SK-N-SH (cell line): Measurements from ENCODE around the gene MMP26. TPM values are rescaled to one million over a fixed set of nuclear protein-coding genes. Genes with fewer than 3 reads are reported as not detected.

Experiments used
- CTCF ChIA-PET: fragments of 300-600, 350-600 bp; formaldehyde crosslinking; extraction: SDS; loops from one replicate; lab custom pipeline; 2021; lab: Yijun Ruan, JAX
- POLR2A ChIA-PET: fragments of 350-600 bp; sonication (Branson Sonifier 250); formaldehyde crosslinking; extraction: SDS; loops from one replicate; lab custom pipeline; 2020; ENCODE audit warnings: antibody characterized with exemption, inconsistent platforms; lab: Yijun Ruan, JAX
- DNase-seq: peaks from one replicate; pipeline ENCODE4 v3.0.0; 2012
- H2AFZ ChIP-seq: fragments of 200-600 bp; sonication (generic); 2 replicates; pipeline ENCODE4 v1.8.1; 2016; ENCODE audit warnings: antibody characterized with exemption, mild to moderate bottlenecking, low read depth
- H3F3A ChIP-seq: fragments of 200-600 bp; sonication (generic); replicated peaks from 2 replicates; pipeline ENCODE3; 2016; ENCODE audit warnings: antibody characterized with exemption, mild to moderate bottlenecking; ENCODE audit not compliant: insufficient read depth
- H3K27ac ChIP-seq, 2 experiments: fragments of 200-500 bp in 1 of 2; fragments of 200-600 bp in 1 of 2; sonication (Bioruptor generic) in 1 of 2; sonication (generic), shearing (Covaris generic) in 1 of 2; 2 replicates each; pipeline versions ENCODE4 v1.5.1 to v1.6.1; 2014 to 2016; ENCODE audit warnings: low read depth in 2 of 2, inconsistent platforms in 1 of 2, low read length in 1 of 2, mild to moderate bottlenecking in 1 of 2, mixed read lengths in 1 of 2
- H3K27me3 ChIP-seq: fragments of 200-600 bp; sonication (generic), shearing (Covaris generic); 2 replicates; pipeline ENCODE4 v1.6.1; 2016; ENCODE audit warnings: mixed run types; ENCODE audit not compliant: insufficient read depth
- H3K36me3 ChIP-seq, 2 experiments: fragments of 200-500 bp in 1 of 2; fragments of 200-600 bp in 1 of 2; sonication (Bioruptor generic) in 1 of 2; sonication (generic) in 1 of 2; replicated peaks in 1 of 2; 2 replicates each; pipeline versions ENCODE3 to v1.5.1; 2014 to 2016; ENCODE audit warnings: low read length in 1 of 2, mild to moderate bottlenecking in 1 of 2; ENCODE audit not compliant: insufficient read depth in 2 of 2, control insufficient read depth in 1 of 2
- H3K4me1 ChIP-seq, 2 experiments: fragments of 200-500 bp in 1 of 2; fragments of 200-600 bp in 1 of 2; sonication (Bioruptor generic) in 1 of 2; sonication (generic), shearing (Covaris generic) in 1 of 2; 2 replicates each; pipeline versions ENCODE4 v1.5.1 to v1.6.1; 2014 to 2016; ENCODE audit warnings: low read depth in 1 of 2, low read length in 1 of 2, mixed run types in 1 of 2; ENCODE audit not compliant: insufficient read depth in 2 of 2, control insufficient read depth in 1 of 2
- H3K4me2 ChIP-seq: fragments of 200-600 bp; sonication (generic), shearing (Covaris generic); 2 replicates; pipeline ENCODE4 v1.6.1; 2017; ENCODE audit warnings: mixed run types
- H3K4me3 ChIP-seq, 2 experiments: fragments of 200-500 bp in 1 of 2; fragments of 200-600 bp in 1 of 2; sonication (Bioruptor generic) in 1 of 2; sonication (generic), shearing (Covaris generic) in 1 of 2; 2 replicates each; pipeline versions ENCODE4 v1.5.1 to v1.8.1; 2014 to 2016; ENCODE audit warnings: low read depth in 2 of 2, inconsistent platforms in 1 of 2, low read length in 1 of 2, mild to moderate bottlenecking in 1 of 2, mixed read lengths in 1 of 2, moderate library complexity in 1 of 2
- H3K79me2 ChIP-seq: fragments of 200-600 bp; sonication (generic); 2 replicates; pipeline ENCODE4 v1.8.1; 2017; ENCODE audit warnings: mild to moderate bottlenecking; ENCODE audit not compliant: insufficient read depth
- H3K9ac ChIP-seq: fragments of 200-600 bp; sonication (generic); 2 replicates; pipeline ENCODE4 v1.6.1; 2017; ENCODE audit warnings: mixed run types
- H3K9me2 ChIP-seq: fragments of 200-600 bp; sonication (generic); 2 replicates; pipeline ENCODE4 v1.6.1; 2017; ENCODE audit warnings: mixed run types
- H3K9me3 ChIP-seq: fragments of 200-600 bp; sonication (generic); 2 replicates; pipeline ENCODE4 v1.6.1; 2017; ENCODE audit warnings: mixed run types, mild to moderate bottlenecking, moderate library complexity
- H4K20me1 ChIP-seq: fragments of 200-600 bp; sonication (generic); 2 replicates; pipeline ENCODE4 v1.6.1; 2017; ENCODE audit warnings: mild to moderate bottlenecking, mixed run types; ENCODE audit not compliant: insufficient read depth
- ELF1 ChIP-seq: IDR thresholded peaks from 2 replicates; pipeline ENCODE4 v1.4.0; 2012
- FOSL2 ChIP-seq: IDR thresholded peaks from 2 replicates; pipeline ENCODE4 v1.4.0; 2012; ENCODE audit warnings: low read depth, mild to moderate bottlenecking, moderate library complexity, borderline replicate concordance
- FOXJ3 ChIP-seq: sonication (generic); formaldehyde crosslinking; IDR thresholded peaks from 2 replicates; pipeline ENCODE4 v1.5.1; 2020; ENCODE audit warnings: mild to moderate bottlenecking, missing genetic modification reagents
- FOXM1 ChIP-seq: IDR thresholded peaks from 2 replicates; pipeline ENCODE4 v1.4.0; 2012; ENCODE audit warnings: low read depth, mild to moderate bottlenecking
- GABPA ChIP-seq: IDR thresholded peaks from 2 replicates; pipeline ENCODE4 v1.4.0; 2012; ENCODE audit warnings: low read depth, mild to moderate bottlenecking
- MXI1 ChIP-seq: IDR thresholded peaks from 2 replicates; pipeline ENCODE4 v1.6.1; 2012; ENCODE audit warnings: mild to moderate bottlenecking, low read depth, low read length, improper control_type of control experiment
- NRF1 ChIP-seq: IDR thresholded peaks from 2 replicates; pipeline ENCODE4 v1.6.1; 2012; ENCODE audit warnings: low read depth, mild to moderate bottlenecking, low read length
- PBX3 ChIP-seq: IDR thresholded peaks from 2 replicates; pipeline ENCODE4; 2012
- POLR2AphosphoS5 ChIP-seq: IDR thresholded peaks from 2 replicates; pipeline ENCODE4 v1.6.1; 2012; ENCODE audit warnings: low read depth, low read length
- RAD21 ChIP-seq: IDR thresholded peaks from 2 replicates; pipeline ENCODE4 v1.6.1; 2012; ENCODE audit warnings: mild to moderate bottlenecking, low read length
- RCOR1 ChIP-seq: fragments of 150-350 bp; IDR thresholded peaks from 2 replicates; pipeline ENCODE4 v1.6.1; 2017; ENCODE audit warnings: antibody characterized with exemption, low read length
- RFX5 ChIP-seq: IDR thresholded peaks from 2 replicates; pipeline ENCODE4 v1.6.1; 2012; ENCODE audit warnings: mild to moderate bottlenecking, improper control_type of control experiment, low read length
- RXRA ChIP-seq: IDR thresholded peaks from 2 replicates; pipeline ENCODE4 v1.4.0; 2012; ENCODE audit warnings: low read depth, mild to moderate bottlenecking, borderline replicate concordance
- SIN3A ChIP-seq: IDR thresholded peaks from 2 replicates; pipeline ENCODE4 v1.6.1; 2012; ENCODE audit warnings: low read depth, mild to moderate bottlenecking, low read length, moderate library complexity, borderline replicate concordance
- TAF1 ChIP-seq: IDR thresholded peaks from 2 replicates; pipeline ENCODE4 v1.6.1; 2012; ENCODE audit warnings: low read depth, mild to moderate bottlenecking, low read length, moderate library complexity, borderline replicate concordance
- TCF12 ChIP-seq: IDR thresholded peaks from 2 replicates; pipeline ENCODE4 v1.4.0; 2012
- TEAD4 ChIP-seq: IDR thresholded peaks from 2 replicates; pipeline ENCODE4 v1.4.0; 2012; ENCODE audit warnings: mild to moderate bottlenecking, borderline replicate concordance; ENCODE audit not compliant: insufficient read depth
- YY1 ChIP-seq: IDR thresholded peaks from 2 replicates; pipeline ENCODE4 v1.4.0; 2012; ENCODE audit warnings: low read depth, mild to moderate bottlenecking
- WGBS: methylation state at CpG from one replicate; pipeline ENCODE4 v1.1.6; 2017; ENCODE audit warnings: low lambda C conversion rate; 5-methylcytosine and 5-hydroxymethylcytosine counted together
- polyA plus RNA-seq, 3 experiments: library from polyadenylated mRNA; depleted of rRNA; stranded (reverse); fragments of >200 nt; gene quantifications; 2 replicates each; pipeline ENCODE4 v1.2.3, GENCODE V29; 2012
- TF ChIP-seq, protein P1 (sequence below): fragments of 150-350 bp; IDR thresholded peaks from 2 replicates; pipeline ENCODE4 v1.6.1; 2017; ENCODE audit warnings: antibody characterized with exemption, low read length, low read depth, borderline replicate concordance
- TF ChIP-seq, protein P2 (sequence below): IDR thresholded peaks from 2 replicates; pipeline ENCODE4 v1.6.1; 2012; ENCODE audit warnings: mild to moderate bottlenecking, low read depth, low read length, moderate library complexity

MMP26 gene
- polyA plus RNA-seq, 1 of the 3 experiments (the other 2 are of a cell fraction) = not detected

DNA sequence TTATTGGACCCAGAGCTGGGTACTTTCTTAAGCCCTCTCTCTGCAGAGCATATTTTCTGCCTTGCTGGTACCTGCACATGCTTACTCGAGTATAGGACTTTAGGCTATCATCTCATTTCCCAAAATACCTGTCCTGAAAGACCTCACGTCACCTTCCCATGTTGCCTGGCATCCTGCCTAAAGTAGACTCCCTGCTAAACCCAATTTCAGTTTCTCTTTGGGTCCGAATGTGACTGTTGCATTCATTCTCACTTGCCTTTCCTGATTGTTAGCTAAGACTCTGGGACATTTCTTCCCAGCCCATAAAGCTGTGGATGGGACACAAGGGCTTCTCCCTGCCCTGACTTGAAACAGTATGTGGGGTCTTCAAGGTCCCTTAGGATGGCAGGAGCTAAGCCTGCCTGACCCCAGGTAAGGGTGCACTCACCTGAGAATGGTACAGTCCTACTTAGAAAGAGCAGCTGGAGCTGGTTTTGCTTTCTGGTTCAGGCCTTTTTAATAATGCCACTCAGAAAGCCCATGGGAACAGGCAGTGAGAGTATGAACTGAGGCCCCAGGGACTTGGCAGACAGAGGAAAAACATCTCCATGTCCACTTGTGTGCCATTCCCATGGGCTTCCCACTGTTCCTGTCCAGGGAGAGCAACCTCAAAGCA is 19.8 kb upstream of the MMP26 start:
- H3K27ac ChIP-seq = no peak overlapping the region
- no peaks in the 10 kb centered on the region for H4K20me1 ChIP-seq
- no peaks in the 10 kb centered on the region; a peak in 1 of 4 replicates for H3K4me1 ChIP-seq
- H2AFZ ChIP-seq = no peak overlapping the region
- H3K4me3 ChIP-seq = no peak overlapping the region
- WGBS = 4% methylated on average over 3 of the region's 3 CpGs
- H3K9me2 ChIP-seq = no peaks in the 10 kb centered on the region
- POLR2A ChIA-PET = no interaction called here
- no peaks in the 10 kb centered on the region for H3K79me2 ChIP-seq
- no peak overlapping the region for H3K4me2 ChIP-seq
- no peaks in the 10 kb centered on the region for H3F3A ChIP-seq
- no peaks in the 10 kb centered on the region for H3K9me3 ChIP-seq
- TF ChIP-seq RXRA (no peak), ELF1 (no peak), TEAD4 (no peak), FOSL2 (no peak), PBX3 (no peak), TCF12 (no peak), NRF1 (no peak), RAD21 (no peak), TAF1 (no peak), SIN3A (no peak), MXI1 (no peak), RFX5 (no peak), FOXM1 (no peak), RCOR1 (no peak)
- TF ChIP-seq, protein P1, sequence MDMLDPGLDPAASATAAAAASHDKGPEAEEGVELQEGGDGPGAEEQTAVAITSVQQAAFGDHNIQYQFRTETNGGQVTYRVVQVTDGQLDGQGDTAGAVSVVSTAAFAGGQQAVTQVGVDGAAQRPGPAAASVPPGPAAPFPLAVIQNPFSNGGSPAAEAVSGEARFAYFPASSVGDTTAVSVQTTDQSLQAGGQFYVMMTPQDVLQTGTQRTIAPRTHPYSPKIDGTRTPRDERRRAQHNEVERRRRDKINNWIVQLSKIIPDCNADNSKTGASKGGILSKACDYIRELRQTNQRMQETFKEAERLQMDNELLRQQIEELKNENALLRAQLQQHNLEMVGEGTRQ = no peak
- no peaks in the 10 kb centered on the region for H3K36me3 ChIP-seq
- DNase-seq = no peak
- H3K27me3 ChIP-seq = no peaks in the 10 kb centered on the region; the same call in 1 of the 2 replicates
- CTCF ChIA-PET = interaction anchor here (1.3 kb wide), 2 partner anchors 45 to 48 kb away, joined by 3 to 4 read pairs; partner anchors contain the start of gene OR51D1
- H3K9ac ChIP-seq = no peak overlapping the region

- H3K27me3 ChIP-seq = peaks cover 7% of the 10 kb centered on the region; the same call in 1 of the 2 replicates
- no peak overlapping the region for H2AFZ ChIP-seq
- H3K27ac ChIP-seq = no peak overlapping the region
- WGBS = 0% methylated on average over 1 of the region's 1 CpG
- H3K36me3 ChIP-seq = no peaks in the 10 kb centered on the region
- ChIA-PET CTCF (no interaction called here), POLR2A (no interaction called here)
- no peaks in the 10 kb centered on the region for H3K4me1 ChIP-seq
- DNase-seq = no peak
- H3F3A ChIP-seq = no peaks in the 10 kb centered on the region
- no peak overlapping the region for H3K4me2 ChIP-seq
- no peaks in the 10 kb centered on the region for H3K9me3 ChIP-seq
- no peaks in the 10 kb centered on the region for H4K20me1 ChIP-seq
- H3K79me2 ChIP-seq = no peaks in the 10 kb centered on the region
- H3K4me3 ChIP-seq = no peak overlapping the region
- no peak for TF ChIP-seq TCF12
- no peak for TF ChIP-seq TEAD4
- no peak for TF ChIP-seq YY1
- TF ChIP-seq RXRA = no peak
- no peak for TF ChIP-seq GABPA
- no peak for TF ChIP-seq NRF1
- TF ChIP-seq POLR2AphosphoS5 = no peak
- TF ChIP-seq FOXJ3 (CRISPR knock-in tag) = no peak
- TF ChIP-seq, protein P2, sequence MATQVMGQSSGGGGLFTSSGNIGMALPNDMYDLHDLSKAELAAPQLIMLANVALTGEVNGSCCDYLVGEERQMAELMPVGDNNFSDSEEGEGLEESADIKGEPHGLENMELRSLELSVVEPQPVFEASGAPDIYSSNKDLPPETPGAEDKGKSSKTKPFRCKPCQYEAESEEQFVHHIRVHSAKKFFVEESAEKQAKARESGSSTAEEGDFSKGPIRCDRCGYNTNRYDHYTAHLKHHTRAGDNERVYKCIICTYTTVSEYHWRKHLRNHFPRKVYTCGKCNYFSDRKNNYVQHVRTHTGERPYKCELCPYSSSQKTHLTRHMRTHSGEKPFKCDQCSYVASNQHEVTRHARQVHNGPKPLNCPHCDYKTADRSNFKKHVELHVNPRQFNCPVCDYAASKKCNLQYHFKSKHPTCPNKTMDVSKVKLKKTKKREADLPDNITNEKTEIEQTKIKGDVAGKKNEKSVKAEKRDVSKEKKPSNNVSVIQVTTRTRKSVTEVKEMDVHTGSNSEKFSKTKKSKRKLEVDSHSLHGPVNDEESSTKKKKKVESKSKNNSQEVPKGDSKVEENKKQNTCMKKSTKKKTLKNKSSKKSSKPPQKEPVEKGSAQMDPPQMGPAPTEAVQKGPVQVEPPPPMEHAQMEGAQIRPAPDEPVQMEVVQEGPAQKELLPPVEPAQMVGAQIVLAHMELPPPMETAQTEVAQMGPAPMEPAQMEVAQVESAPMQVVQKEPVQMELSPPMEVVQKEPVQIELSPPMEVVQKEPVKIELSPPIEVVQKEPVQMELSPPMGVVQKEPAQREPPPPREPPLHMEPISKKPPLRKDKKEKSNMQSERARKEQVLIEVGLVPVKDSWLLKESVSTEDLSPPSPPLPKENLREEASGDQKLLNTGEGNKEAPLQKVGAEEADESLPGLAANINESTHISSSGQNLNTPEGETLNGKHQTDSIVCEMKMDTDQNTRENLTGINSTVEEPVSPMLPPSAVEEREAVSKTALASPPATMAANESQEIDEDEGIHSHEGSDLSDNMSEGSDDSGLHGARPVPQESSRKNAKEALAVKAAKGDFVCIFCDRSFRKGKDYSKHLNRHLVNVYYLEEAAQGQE = no peak
- no peak for TF ChIP-seq RCOR1
- TF ChIP-seq, all 33 proteins: peak for 0
- H3K9me2 ChIP-seq = no peaks in the 10 kb centered on the region
- no peak overlapping the region for H3K9ac ChIP-seq
These were observed 9.1 kb upstream of the MMP26 start for GRCh38 chr11:4695442-4695841.
